Omental fat pad (tissue), 4 donors: ENCODE results near the gene RRAGD. TPM values are rescaled to one million over a fixed set of nuclear protein-coding genes. Genes with fewer than 3 reads are reported as not detected.

Source experiments
- ATAC-seq: fragments of 150-250 bp; one replicate; pipeline ENCODE4 v1.9.1; 2016; ENCODE audit warnings: mild to moderate bottlenecking, moderate library complexity; ENCODE audit not compliant: low FRiP score
- DNase-seq: peaks from one replicate; pipeline ENCODE4 v3.0.0-alpha.2; 2019; ENCODE audit warnings: low spot score
- CTCF ChIP-seq, 3 donors: fragments of 450-650 bp; IDR thresholded peaks; one replicate each; pipeline ENCODE4 v1.5.1; 2016 to 2017; ENCODE audit warnings: antibody characterized with exemption in 3 of 3, mild to moderate bottlenecking in 3 of 3, moderate library complexity in 2 of 3
- total RNA-seq, 4 donors: library from RNA; depleted of rRNA; stranded (reverse); fragments of >200 nt; gene quantifications; one replicate each; pipeline ENCODE4 v1.1.0, GENCODE V29; 2016

RRAGD gene
- total RNA-seq, 4 donors from 2014 or later: 11.8 to 41.8 (median 16.5) TPM

- DNase-seq (no peak), ATAC-seq (no peak)
- no peak for TF ChIP-seq CTCF (IDR thresholded peaks at IDR 0.05)
Observed at GRCh38 chr6:89350281-89350966, 61.6 kb downstream of the RRAGD start.

DNA sequence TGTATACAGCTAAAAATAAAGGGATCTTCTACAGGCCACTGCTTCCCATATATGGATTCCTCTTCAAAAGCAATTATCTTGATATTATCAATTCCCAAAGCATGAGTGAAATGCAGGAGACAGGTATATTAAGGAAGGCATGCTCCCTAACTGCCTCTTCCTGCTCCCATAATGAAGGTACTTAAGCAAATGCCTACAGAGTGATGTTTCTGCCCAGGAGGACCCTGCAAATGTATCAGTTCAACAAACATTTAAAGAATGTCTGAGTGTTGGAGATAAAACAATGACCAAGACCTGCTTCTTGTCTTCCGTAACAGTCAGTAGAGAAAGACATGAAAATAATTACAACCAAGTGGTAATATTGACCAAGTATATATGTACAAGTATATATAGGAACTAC, 63.7 kb downstream of the RRAGD start:
- no peak for TF ChIP-seq CTCF (IDR thresholded peaks at IDR 0.05)

GRCh38 chr6:89347825-89348224, 64.2 kb downstream of the RRAGD start:
- DNase-seq (no peak), ATAC-seq (no peak)
- TF ChIP-seq CTCF (IDR thresholded peaks at IDR 0.05): no peak

More for the DNA sequence above, 63.7 kb downstream of the RRAGD start:
- ATAC-seq: no peak
- no peak for DNase-seq

DNA sequence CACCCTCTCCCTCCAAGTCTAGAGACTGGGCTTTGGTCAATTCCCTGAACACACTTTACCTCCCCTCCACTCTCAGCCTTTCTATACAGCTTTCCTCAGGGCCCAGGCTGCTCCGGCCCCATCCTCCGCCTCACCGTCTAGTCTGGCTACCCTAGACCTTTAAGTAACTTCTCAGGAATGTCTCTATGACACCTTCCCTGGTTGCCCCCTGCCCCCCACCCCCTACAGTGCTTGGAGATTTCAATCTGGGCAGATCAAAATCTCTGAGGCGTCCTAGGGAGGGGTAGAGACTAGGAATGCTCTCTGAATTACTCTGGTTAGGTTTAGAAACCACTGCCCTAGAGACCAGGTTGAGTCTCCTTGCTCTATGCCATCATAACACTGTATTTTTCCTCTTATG, 65.6 kb downstream of the RRAGD start:
- DNase-seq: no peak
- no peak for TF ChIP-seq CTCF (IDR thresholded peaks at IDR 0.05)
- ATAC-seq: no peak

DNA sequence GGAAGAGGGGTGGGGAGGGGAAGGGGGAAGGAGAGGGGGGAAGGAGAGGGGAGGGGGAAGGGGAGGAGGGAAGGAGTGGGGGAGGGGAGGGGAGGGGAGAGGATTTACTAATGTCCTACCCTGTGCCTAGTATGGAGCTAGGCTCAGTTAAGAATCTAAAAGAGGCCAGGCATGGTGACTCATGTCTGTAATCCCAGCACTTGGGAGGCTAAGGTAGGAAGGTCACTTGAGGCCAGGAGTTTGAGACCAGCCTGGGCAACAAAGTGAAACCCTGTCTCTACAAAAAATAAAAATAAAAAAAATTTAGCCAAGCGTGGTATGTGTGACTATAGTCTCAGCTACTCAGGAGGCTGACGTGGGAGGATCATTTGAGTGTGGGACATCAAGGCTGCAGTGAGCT, 72.5 kb downstream of the RRAGD start:
- DNase-seq: no peak
- no peak for ATAC-seq
- TF ChIP-seq CTCF (IDR thresholded peaks at IDR 0.05): no peak

- TF ChIP-seq CTCF (IDR thresholded peaks at IDR 0.05): no peak
- no peak for ATAC-seq
- no peak for DNase-seq
Observed at GRCh38 chr6:89335164-89335563, 76.9 kb downstream of the RRAGD start.

DNA sequence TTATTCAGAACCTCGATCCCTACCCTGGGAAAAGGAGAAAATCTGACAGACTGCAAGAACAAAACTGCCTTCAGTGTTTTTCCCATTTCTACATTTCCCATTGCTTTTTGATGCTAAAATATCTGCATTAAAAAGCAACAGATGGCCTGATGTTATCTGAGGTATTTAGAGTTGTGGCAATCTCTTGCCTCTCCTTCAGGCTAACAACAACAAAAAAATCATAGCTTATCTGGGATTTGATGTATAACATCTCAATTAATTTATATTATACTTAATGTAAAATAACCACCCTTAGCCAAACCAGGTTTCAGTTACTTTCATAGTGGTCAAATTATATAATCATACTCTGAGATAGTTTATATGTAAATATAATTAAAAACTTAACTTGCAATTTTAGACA, 81.2 kb downstream of the RRAGD start:
- no peak for DNase-seq
- no peak for ATAC-seq
- no peak for TF ChIP-seq CTCF (IDR thresholded peaks at IDR 0.05)
